Measurements from ENCODE around the gene PADI3.

PADI3 gene

DNA sequence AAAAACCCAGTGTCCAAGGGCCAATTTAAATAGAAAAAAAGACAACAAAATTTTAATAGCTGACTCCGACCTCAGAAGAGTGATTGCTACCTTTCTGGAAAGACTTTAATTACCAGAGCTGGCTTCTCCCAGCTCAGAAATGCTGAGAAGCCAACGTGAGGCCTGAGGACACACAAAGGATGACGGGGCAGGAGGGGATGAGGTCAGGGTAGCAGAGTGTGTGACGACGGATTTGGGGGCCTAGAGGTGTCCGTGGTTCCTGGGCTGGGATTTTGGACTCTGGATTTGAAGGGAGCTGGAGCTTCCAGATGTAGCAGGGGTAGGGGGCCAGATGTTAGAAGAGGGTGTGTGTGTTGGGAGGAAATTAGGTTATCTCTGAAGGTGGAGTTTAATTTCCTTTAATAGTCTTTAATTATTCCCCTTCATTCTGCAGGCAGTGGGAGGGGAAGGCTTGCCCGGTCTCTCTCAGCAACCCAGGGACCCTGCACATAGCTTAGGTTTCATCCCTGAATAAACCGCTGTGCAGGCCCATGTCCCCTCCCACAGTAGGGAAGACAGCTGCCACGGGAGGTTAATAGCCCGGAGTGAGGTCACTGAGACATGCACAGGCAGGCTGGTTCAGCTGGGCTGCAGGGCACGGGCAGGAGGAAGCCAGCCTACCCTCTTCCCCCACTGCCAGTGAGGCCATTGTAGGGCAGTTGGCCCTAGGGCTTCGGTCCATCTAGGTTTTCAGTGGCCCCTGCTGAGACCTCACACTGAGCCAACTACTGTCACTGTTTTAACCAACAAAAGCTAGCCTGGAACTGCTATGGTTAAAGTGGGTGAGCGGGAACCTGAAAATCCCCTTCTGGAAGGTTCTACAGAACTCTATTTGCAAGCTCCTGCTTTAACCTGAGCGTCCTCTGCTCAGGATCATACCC lies 3.8 kb upstream of the PADI3 start:
- H3K36me3 ChIP-seq (ENCODE audit: control insufficient read depth in 1 of 2, insufficient read depth in 2 of 2, low read length in 2 of 2) = no peaks in the 10 kb centered on the region
- H3K4me1 ChIP-seq (ENCODE audit: control insufficient read depth in 1 of 2, insufficient read depth in 2 of 2, low read length in 2 of 2) = no peaks in the 10 kb centered on the region
- H3K27me3 ChIP-seq (ENCODE audit: low read depth, low read length) = no peaks in the 10 kb centered on the region
- no peak overlapping the region for H3K27ac ChIP-seq (ENCODE audit: low read length)
- no peaks in the 10 kb centered on the region for H3K9me3 ChIP-seq (ENCODE audit: control insufficient read depth in 1 of 2, low read length in 2 of 2)
- H3K4me3 ChIP-seq (ENCODE audit: low read depth in 1 of 2, low read length in 2 of 2) = no peak overlapping the region

DNA sequence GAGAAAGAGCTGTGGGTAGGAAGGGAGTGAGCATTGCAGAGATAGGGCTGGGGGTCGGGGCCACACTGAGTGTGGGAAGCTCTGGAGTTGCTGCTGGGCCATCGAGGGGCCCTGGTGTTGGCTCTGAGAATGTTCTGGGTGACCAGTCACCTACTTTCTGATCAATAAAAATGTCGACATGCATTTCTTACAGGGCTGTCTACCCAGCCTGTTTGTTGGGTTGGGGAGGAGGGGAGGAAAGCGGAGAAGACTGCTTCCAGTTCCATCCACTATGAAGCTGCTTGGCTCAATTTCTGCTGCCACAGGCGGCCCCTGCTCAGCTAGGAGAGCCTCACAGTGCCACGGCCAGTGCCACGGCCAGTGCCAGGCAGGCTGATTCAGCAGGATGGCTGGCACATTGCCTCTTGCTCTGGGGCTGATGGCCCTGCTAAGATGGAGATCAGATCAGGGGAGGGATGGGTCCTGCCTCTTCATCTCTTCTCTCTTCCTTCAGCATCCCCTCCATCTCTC lies 3.0 kb upstream of the PADI3 start:
- Histone ChIP-seq H3K36me3 (ENCODE audit: control insufficient read depth in 1 of 2, insufficient read depth in 2 of 2, low read length in 2 of 2) (no peaks in the 10 kb centered on the region), H3K4me1 (ENCODE audit: control insufficient read depth in 1 of 2, insufficient read depth in 2 of 2, low read length in 2 of 2) (no peaks in the 10 kb centered on the region), H3K9me3 (ENCODE audit: control insufficient read depth in 1 of 2, low read length in 2 of 2) (no peaks in the 10 kb centered on the region), H3K4me3 (ENCODE audit: low read depth in 1 of 2, low read length in 2 of 2) (no peak overlapping the region), H3K27ac (ENCODE audit: low read length) (no peak overlapping the region), H3K27me3 (ENCODE audit: low read depth, low read length) (no peaks in the 10 kb centered on the region)

DNA sequence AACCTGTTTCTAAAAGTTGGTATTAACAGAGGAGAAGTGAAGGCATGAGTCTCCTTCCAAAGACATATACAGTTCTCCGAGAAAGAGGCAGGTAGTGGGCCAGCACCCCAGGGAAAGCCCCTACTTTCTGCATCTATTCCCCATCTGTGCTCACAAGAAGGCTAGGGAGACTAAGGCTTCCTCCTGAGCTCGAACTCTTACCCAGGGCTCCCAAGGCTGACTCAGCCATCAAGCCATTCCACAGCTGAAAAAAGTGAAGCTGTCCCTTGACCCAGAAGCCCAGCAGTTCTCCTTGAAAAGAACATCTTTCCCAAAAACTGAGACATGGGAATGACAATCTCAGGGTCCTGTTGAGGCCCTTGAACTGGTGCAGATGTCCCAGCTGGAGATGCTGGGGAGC lies 1.9 kb upstream of the PADI3 start:
- no peak overlapping the region for H3K4me3 ChIP-seq (ENCODE audit: low read depth in 1 of 2, low read length in 2 of 2)
- H3K9me3 ChIP-seq (ENCODE audit: control insufficient read depth in 1 of 2, low read length in 2 of 2) = no peaks in the 10 kb centered on the region
- no peaks in the 10 kb centered on the region for H3K27me3 ChIP-seq (ENCODE audit: low read depth, low read length)
- H3K27ac ChIP-seq (ENCODE audit: low read length) = no peak overlapping the region
- H3K4me1 ChIP-seq (ENCODE audit: control insufficient read depth in 1 of 2, insufficient read depth in 2 of 2, low read length in 2 of 2) = no peaks in the 10 kb centered on the region
- H3K36me3 ChIP-seq (ENCODE audit: control insufficient read depth in 1 of 2, insufficient read depth in 2 of 2, low read length in 2 of 2) = no peaks in the 10 kb centered on the region

DNA sequence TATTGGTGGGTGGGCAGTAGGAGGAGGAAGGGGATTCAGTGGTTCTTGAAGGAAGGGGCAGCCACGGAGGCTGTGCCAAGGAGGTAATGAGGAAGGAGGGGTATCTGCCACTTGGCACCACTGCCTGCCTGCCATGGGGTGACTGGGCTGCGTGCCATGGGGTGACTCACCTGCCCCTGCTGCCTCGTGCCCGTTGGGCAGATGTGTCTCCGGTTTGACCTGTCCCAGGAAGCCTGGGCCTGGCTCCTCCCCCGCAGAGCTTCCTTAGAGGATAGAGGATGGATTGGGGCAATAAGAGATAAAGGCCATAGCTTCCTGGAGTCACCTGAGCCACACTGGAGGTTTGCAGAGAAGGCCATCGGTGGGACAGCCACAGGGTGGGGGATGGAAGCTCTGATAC lies 1.7 kb downstream of the PADI3 start:
- Histone ChIP-seq H3K27me3 (ENCODE audit: low read depth, low read length) (no peaks in the 10 kb centered on the region), H3K4me3 (ENCODE audit: low read depth in 1 of 2, low read length in 2 of 2) (no peak overlapping the region), H3K9me3 (ENCODE audit: control insufficient read depth in 1 of 2, low read length in 2 of 2) (no peaks in the 10 kb centered on the region), H3K4me1 (ENCODE audit: control insufficient read depth in 1 of 2, insufficient read depth in 2 of 2, low read length in 2 of 2) (no peaks in the 10 kb centered on the region), H3K36me3 (ENCODE audit: control insufficient read depth in 1 of 2, insufficient read depth in 2 of 2, low read length in 2 of 2) (no peaks in the 10 kb centered on the region), H3K27ac (ENCODE audit: low read length) (no peak overlapping the region)

DNA sequence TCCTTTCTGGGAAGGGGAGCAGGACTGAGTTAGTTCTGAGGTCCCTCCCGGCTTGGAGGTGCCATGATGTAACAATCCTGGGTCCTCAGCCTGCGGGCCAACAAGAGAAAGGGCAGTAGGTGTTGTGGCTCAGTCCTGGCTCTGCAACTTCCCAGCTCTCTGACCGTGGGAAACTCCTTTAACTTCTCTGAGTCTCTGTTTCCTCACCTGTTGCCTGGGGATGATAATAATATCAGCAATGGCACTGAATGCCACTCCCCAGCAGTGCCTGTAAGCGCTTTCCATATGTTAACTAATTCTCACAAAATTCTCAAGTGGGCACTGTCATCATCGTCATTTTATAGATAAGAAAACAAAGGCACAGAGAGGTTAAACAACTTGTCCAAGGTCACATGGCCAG lies 2.3 kb downstream of the PADI3 start:
- no peak overlapping the region for H3K27ac ChIP-seq (ENCODE audit: low read length)
- no peaks in the 10 kb centered on the region for H3K36me3 ChIP-seq (ENCODE audit: control insufficient read depth in 1 of 2, insufficient read depth in 2 of 2, low read length in 2 of 2)
- no peak overlapping the region for H3K4me3 ChIP-seq (ENCODE audit: low read depth in 1 of 2, low read length in 2 of 2)
- H3K4me1 ChIP-seq (ENCODE audit: control insufficient read depth in 1 of 2, insufficient read depth in 2 of 2, low read length in 2 of 2) = no peaks in the 10 kb centered on the region
- no peaks in the 10 kb centered on the region for H3K27me3 ChIP-seq (ENCODE audit: low read depth, low read length)
- H3K9me3 ChIP-seq (ENCODE audit: control insufficient read depth in 1 of 2, low read length in 2 of 2) = no peaks in the 10 kb centered on the region

DNA sequence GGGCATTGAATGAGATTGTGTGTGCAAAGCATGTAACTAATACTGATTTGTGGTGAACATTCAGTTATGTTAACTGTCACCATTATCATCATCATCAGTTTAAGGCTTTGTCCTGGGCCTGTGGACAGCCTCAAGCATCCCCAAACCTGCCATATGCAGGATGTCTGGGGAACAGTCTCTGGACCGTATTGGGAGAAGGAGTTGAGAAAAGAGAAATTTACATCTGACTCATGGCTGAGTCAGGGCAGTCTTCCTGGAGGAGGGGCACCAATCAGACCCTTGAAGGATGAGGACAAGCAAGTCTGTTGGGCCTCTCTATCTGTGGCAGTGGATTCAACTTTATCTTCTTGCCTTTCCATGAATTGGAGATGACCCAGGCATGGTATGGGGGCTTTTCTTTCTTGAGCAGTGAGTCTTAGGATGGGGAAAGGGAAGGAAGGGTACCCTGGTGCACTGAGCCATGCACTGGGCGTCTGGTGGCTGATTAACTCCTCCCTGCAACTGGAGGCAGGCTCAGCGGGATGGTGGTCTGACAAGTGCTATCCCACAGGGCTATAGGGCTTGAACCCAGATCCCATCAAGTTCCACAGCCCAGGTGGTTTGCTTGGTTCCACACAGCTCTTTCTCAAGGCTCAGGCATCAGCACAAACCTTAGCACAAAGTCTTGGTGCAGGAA lies 2.9 kb downstream of the PADI3 start:
- H3K4me1 ChIP-seq (ENCODE audit: control insufficient read depth in 1 of 2, insufficient read depth in 2 of 2, low read length in 2 of 2) = no peaks in the 10 kb centered on the region
- no peak overlapping the region for H3K27ac ChIP-seq (ENCODE audit: low read length)
- H3K27me3 ChIP-seq (ENCODE audit: low read depth, low read length) = no peaks in the 10 kb centered on the region
- no peaks in the 10 kb centered on the region for H3K9me3 ChIP-seq (ENCODE audit: control insufficient read depth in 1 of 2, low read length in 2 of 2)
- H3K4me3 ChIP-seq (ENCODE audit: low read depth in 1 of 2, low read length in 2 of 2) = no peak overlapping the region
- H3K36me3 ChIP-seq (ENCODE audit: control insufficient read depth in 1 of 2, insufficient read depth in 2 of 2, low read length in 2 of 2) = no peaks in the 10 kb centered on the region

DNA sequence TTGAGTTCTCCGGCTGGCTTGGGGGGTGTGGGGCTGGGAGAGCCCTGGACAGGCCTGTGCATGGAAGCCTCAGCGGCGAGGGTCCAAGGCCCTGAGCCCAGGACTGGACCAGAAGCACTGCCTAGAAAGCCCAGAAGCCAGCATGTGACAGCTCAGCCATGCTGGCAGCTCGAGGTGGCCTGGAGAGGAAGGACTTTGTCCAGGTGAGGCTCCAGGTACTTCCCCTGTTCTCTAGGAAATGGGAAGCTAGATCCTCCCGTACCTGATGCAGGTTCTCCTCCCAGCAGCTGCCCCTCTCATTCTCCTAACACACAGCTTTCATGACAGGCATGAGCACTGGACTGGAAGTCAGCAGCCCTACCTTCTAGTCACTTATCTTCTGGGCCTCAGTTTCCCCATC lies 6.4 kb downstream of the PADI3 start:
- no peaks in the 10 kb centered on the region for H3K27me3 ChIP-seq (ENCODE audit: low read depth, low read length)
- no peak overlapping the region for H3K4me3 ChIP-seq (ENCODE audit: low read depth in 1 of 2, low read length in 2 of 2)
- no peak overlapping the region for H3K27ac ChIP-seq (ENCODE audit: low read length)
- H3K9me3 ChIP-seq (ENCODE audit: control insufficient read depth in 1 of 2, low read length in 2 of 2) = no peaks in the 10 kb centered on the region
- H3K36me3 ChIP-seq (ENCODE audit: control insufficient read depth in 1 of 2, insufficient read depth in 2 of 2, low read length in 2 of 2) = no peaks in the 10 kb centered on the region
- no peaks in the 10 kb centered on the region for H3K4me1 ChIP-seq (ENCODE audit: control insufficient read depth in 1 of 2, insufficient read depth in 2 of 2, low read length in 2 of 2)

DNA sequence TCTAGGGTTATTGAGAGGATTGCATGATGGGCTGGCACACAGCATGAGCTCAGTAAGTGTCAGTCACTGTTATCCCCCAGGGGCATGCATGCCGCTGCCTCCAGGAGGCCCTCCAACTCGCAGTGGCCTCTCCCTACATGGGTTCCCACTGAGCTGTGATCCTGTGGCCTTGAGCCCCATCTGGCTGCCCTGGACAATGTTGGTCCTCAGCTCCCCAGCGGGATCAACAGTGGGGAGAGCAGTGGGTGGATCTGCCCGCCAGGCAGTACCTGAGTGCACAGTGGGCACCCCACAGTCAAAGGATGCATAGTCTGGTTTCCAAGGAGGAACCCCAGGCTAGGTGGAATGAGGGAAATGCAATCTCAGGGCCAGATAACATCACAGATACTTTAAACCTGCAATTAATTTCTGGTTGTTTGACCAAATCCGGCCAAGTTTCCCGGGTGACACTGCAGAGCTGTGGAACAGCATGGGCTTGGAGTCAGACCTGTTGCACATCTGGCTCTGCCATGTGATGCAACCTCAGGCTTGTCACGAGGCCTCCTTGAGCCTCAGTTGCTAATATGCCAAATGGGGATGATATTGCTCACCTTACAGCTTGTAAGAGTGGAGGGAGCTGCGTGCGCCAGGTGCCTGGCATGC lies 9.3 kb downstream of the PADI3 start:
- H3K4me1 ChIP-seq (ENCODE audit: control insufficient read depth in 1 of 2, insufficient read depth in 2 of 2, low read length in 2 of 2) = no peaks in the 10 kb centered on the region
- H3K4me3 ChIP-seq (ENCODE audit: low read depth in 1 of 2, low read length in 2 of 2) = no peak overlapping the region
- no peaks in the 10 kb centered on the region for H3K9me3 ChIP-seq (ENCODE audit: control insufficient read depth in 1 of 2, low read length in 2 of 2)
- no peaks in the 10 kb centered on the region for H3K36me3 ChIP-seq (ENCODE audit: control insufficient read depth in 1 of 2, insufficient read depth in 2 of 2, low read length in 2 of 2)
- H3K27me3 ChIP-seq (ENCODE audit: low read depth, low read length) = no peaks in the 10 kb centered on the region
- no peak overlapping the region for H3K27ac ChIP-seq (ENCODE audit: low read length)

DNA sequence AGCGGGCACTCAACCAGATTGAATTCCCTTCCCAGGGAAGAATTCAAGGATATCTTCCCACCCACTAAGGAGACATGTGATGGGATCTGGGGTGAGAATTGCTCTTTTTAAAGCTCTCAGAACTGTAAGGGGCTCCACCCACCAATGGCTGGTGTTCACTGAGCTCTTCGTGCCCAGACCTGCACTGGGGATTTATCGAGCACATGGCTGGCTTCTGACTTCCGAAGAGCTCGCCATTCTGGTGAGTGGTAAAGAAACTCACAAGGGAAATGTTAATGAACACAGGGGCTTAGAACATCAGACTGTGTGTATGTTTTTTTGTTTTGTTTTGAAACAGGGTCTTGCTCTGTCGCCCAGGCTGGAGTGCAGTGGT lies 9.8 kb downstream of the PADI3 start:
- Histone ChIP-seq H3K4me3 (ENCODE audit: low read depth in 1 of 2, low read length in 2 of 2) (no peak overlapping the region), H3K36me3 (ENCODE audit: control insufficient read depth in 1 of 2, insufficient read depth in 2 of 2, low read length in 2 of 2) (no peaks in the 10 kb centered on the region), H3K27ac (ENCODE audit: low read length) (no peak overlapping the region), H3K9me3 (ENCODE audit: control insufficient read depth in 1 of 2, low read length in 2 of 2) (no peaks in the 10 kb centered on the region), H3K4me1 (ENCODE audit: control insufficient read depth in 1 of 2, insufficient read depth in 2 of 2, low read length in 2 of 2) (no peaks in the 10 kb centered on the region), H3K27me3 (ENCODE audit: low read depth, low read length) (no peaks in the 10 kb centered on the region)

DNA sequence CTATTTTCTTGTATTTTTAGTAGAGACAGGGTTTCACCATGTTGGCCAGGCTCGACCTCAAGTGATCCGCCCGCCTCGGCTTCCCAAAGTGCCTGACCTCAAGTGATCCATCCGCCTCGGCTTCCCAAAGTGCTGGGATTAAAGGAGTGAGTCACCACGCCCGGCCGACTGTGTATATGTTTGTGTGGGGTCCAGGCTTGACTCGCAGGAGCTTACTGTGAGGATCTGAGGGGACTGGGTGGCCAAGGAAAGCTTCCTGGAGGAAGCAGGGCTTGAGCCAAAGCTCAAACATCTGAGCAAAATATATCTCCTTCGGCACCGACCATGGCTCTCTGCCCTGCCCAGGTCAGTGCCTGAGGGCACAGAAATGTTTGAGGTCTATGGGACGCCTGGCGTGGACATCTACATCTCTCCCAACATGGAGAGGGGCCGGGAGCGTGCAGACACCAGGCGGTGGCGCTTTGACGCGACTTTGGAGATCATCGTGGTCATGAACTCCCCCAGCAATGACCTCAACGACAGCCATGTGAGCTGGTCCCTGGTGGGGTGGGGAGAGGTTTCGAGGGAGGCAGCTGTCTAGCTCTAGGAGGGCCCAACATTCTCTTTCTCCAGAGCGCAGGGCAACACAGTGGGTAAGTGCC lies 10.5 kb downstream of the PADI3 start:
- H3K27ac ChIP-seq (ENCODE audit: low read length) = no peak overlapping the region
- H3K4me3 ChIP-seq (ENCODE audit: low read depth in 1 of 2, low read length in 2 of 2) = no peak overlapping the region

DNA sequence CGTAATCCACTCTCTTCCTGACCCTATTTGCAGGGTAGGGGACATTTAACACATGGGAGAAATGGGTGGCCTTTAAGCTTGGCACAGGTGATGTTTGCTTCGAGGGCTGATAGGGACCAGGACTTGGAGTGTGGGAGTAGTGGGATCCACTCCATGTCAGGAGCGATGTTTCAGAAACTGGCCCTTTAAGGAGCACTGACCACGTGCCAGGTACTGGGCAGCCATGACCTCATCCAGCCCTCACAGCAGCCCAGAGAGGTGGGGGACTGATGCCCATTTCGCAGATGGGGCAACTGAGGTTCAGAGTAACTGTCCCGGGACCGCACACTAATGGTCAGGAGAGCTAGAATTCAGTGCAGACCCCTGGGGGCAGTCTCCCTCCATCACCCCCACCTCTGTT lies 11.4 kb downstream of the PADI3 start:
- Histone ChIP-seq H3K27me3 (ENCODE audit: low read depth, low read length) (no peaks in the 10 kb centered on the region), H3K9me3 (ENCODE audit: control insufficient read depth in 1 of 2, low read length in 2 of 2) (no peaks in the 10 kb centered on the region), H3K27ac (ENCODE audit: low read length) (no peak overlapping the region), H3K4me1 (ENCODE audit: control insufficient read depth in 1 of 2, insufficient read depth in 2 of 2, low read length in 2 of 2) (no peaks in the 10 kb centered on the region), H3K36me3 (ENCODE audit: control insufficient read depth in 1 of 2, insufficient read depth in 2 of 2, low read length in 2 of 2) (no peaks in the 10 kb centered on the region), H3K4me3 (ENCODE audit: low read depth in 1 of 2, low read length in 2 of 2) (no peak overlapping the region)

More for the DNA sequence above, 10.5 kb downstream of the PADI3 start:
- no peaks in the 10 kb centered on the region for H3K4me1 ChIP-seq (ENCODE audit: control insufficient read depth in 1 of 2, insufficient read depth in 2 of 2, low read length in 2 of 2)
- no peaks in the 10 kb centered on the region for H3K27me3 ChIP-seq (ENCODE audit: low read depth, low read length)
- no peaks in the 10 kb centered on the region for H3K9me3 ChIP-seq (ENCODE audit: control insufficient read depth in 1 of 2, low read length in 2 of 2)
- H3K36me3 ChIP-seq (ENCODE audit: control insufficient read depth in 1 of 2, insufficient read depth in 2 of 2, low read length in 2 of 2) = no peaks in the 10 kb centered on the region

All from muscle layer of duodenum (tissue), 2 donors.